ENCODE results near the gene RNF144A.

Gene RNF144A

GRCh38 chr2:7013471-7014160 lies 96.4 kb downstream of the RNF144A start:
- H3K4me3 ChIP-seq (ENCODE audit: low read length): no peak overlapping the region
- TF ChIP-seq CTCF (IDR thresholded peaks at IDR 0.05; ENCODE audit: insufficient read depth, low read depth, low read length, missing control alignments): no peak
- DNase-seq (ENCODE audit: low read depth): no peak

- no peak overlapping the region for H3K4me3 ChIP-seq (ENCODE audit: low read length)
- no peak for DNase-seq (ENCODE audit: low read depth)
- peak; percentile 14 for TF ChIP-seq CTCF (IDR thresholded peaks at IDR 0.05; ENCODE audit: insufficient read depth, low read depth, low read length, missing control alignments)
These were observed 97.0 kb downstream of the RNF144A start for GRCh38 chr2:7014174-7014640.

- TF ChIP-seq CTCF (IDR thresholded peaks at IDR 0.05; ENCODE audit: insufficient read depth, low read depth, low read length, missing control alignments): no peak
- no peak for DNase-seq (ENCODE audit: low read depth)
- H3K4me3 ChIP-seq (ENCODE audit: low read length): no peak overlapping the region
These were observed 98.1 kb downstream of the RNF144A start for GRCh38 chr2:7015007-7015950.

- no peak for DNase-seq (ENCODE audit: low read depth)
- no peak for TF ChIP-seq CTCF (IDR thresholded peaks at IDR 0.05; ENCODE audit: insufficient read depth, low read depth, low read length, missing control alignments)
- no peak overlapping the region for H3K4me3 ChIP-seq (ENCODE audit: low read length)
These were observed 98.9 kb downstream of the RNF144A start for GRCh38 chr2:7016148-7016547.

- TF ChIP-seq CTCF (IDR thresholded peaks at IDR 0.05; ENCODE audit: insufficient read depth, low read depth, low read length, missing control alignments): no peak
- H3K4me3 ChIP-seq (ENCODE audit: low read length): no peak overlapping the region
- DNase-seq (ENCODE audit: low read depth): no peak
These were observed 99.5 kb downstream of the RNF144A start for GRCh38 chr2:7016601-7017211.

GRCh38 chr2:7017671-7018281 lies 100.6 kb downstream of the RNF144A start:
- no peak for TF ChIP-seq CTCF (IDR thresholded peaks at IDR 0.05; ENCODE audit: insufficient read depth, low read depth, low read length, missing control alignments)
- no peak for DNase-seq (ENCODE audit: low read depth)

More at GRCh38 chr2:7017671-7018281, 100.6 kb downstream of the RNF144A start:
- H3K4me3 ChIP-seq (ENCODE audit: low read length): no peak overlapping the region
